HPDE6-E6E7 (cell line): ENCODE results near the gene SUMO2.
"Not testable (repeated sequence)": the region's sequence is repeated elsewhere in the genome, so short reads cannot be mapped to it uniquely, and the experiment has no call there.

ENCODE experiments used
- DNase-seq: peaks from one replicate; pipeline ENCODE4 v3.0.0; 2011; ENCODE audit warnings: missing footprints; ENCODE audit errors: extremely low spot score

The SUMO2 gene

GRCh38 chr17:75144816-75145512 lies 37.8 kb downstream of the SUMO2 start:
- no peak for DNase-seq

GRCh38 chr17:75142236-75142971 lies 40.4 kb downstream of the SUMO2 start:
- DNase-seq, result no peak

GRCh38 chr17:75138519-75138918 lies 44.2 kb downstream of the SUMO2 start:
- no peak for DNase-seq

- not testable (repeated sequence) for DNase-seq
Measured at GRCh38 chr17:75137762-75138161, 45.0 kb downstream of the SUMO2 start.

GRCh38 chr17:75135946-75136345 lies 46.8 kb downstream of the SUMO2 start:
- no peak for DNase-seq

- DNase-seq, result no peak
Measured at GRCh38 chr17:75135452-75135851, 47.3 kb downstream of the SUMO2 start.

- not testable (repeated sequence) for DNase-seq
Measured at GRCh38 chr17:75133607-75134347, 49.0 kb downstream of the SUMO2 start.

- no peak for DNase-seq
Measured at GRCh38 chr17:75133001-75133400, 49.8 kb downstream of the SUMO2 start.

- not testable (repeated sequence) for DNase-seq
Measured at GRCh38 chr17:75132018-75133000, 50.5 kb downstream of the SUMO2 start.

- no peak for DNase-seq
Measured at GRCh38 chr17:75131278-75132017, 51.3 kb downstream of the SUMO2 start, which contains the start of gene NT5C. Gene NT5C (minus strand): TSS chr17:75131742. CDS start chr17:75131707, 35 bp downstream.

- DNase-seq, result no peak
Measured at GRCh38 chr17:75130632-75131277, 52.0 kb downstream of the SUMO2 start.

GRCh38 chr17:75130059-75130631 lies 52.6 kb downstream of the SUMO2 start:
- no peak for DNase-seq

- DNase-seq, result no peak
Measured at GRCh38 chr17:75129576-75129975, 53.2 kb downstream of the SUMO2 start.

- DNase-seq, result no peak
Measured at GRCh38 chr17:75128694-75129505, 53.9 kb downstream of the SUMO2 start.

- not testable (repeated sequence) for DNase-seq
Measured at GRCh38 chr17:75127936-75128335, 54.8 kb downstream of the SUMO2 start.

GRCh38 chr17:75126954-75127353 lies 55.8 kb downstream of the SUMO2 start:
- DNase-seq, result no peak

GRCh38 chr17:75125984-75126383 lies 56.8 kb downstream of the SUMO2 start:
- no peak for DNase-seq

GRCh38 chr17:75124819-75125162 lies 58.0 kb downstream of the SUMO2 start:
- no peak for DNase-seq
